MCF 10A (cell line): Measurements from ENCODE around the gene RBM20. TPM values are rescaled to one million over a fixed set of nuclear protein-coding genes. Genes with fewer than 3 reads are reported as not detected.

Source experiments
- BruUV-seq: library from RNA; stranded (reverse); fragments of 400-500 nt; replicated peaks from 2 replicates; lab custom pipeline; 2021; lab: Mats Ljungman, UMichigan
- CTCF ChIA-PET: fragments of 300-600 bp; sonication (Branson Sonifier 250); formaldehyde crosslinking; extraction: SDS; loops from one replicate; lab custom pipeline; 2021; ENCODE audit warnings: antibody characterized with exemption, inconsistent platforms; lab: Yijun Ruan, JAX
- POLR2A ChIA-PET: fragments of 300-600, 350-650 bp; sonication (Branson Sonifier 250); formaldehyde crosslinking; extraction: SDS; loops from one replicate; lab custom pipeline; 2020; ENCODE audit warnings: antibody characterized with exemption, inconsistent platforms; lab: Yijun Ruan, JAX
- DNase-seq: peaks from one replicate; pipeline ENCODE4 v3.0.0-alpha.2; 2018; ENCODE audit not compliant: unreplicated experiment
- H3K27ac Mint-ChIP-seq: one replicate; pipeline ENCODE4 v1.8.0; 2022; ENCODE audit warnings: mild to moderate bottlenecking, low read depth, mixed read lengths; ENCODE audit not compliant: unreplicated experiment
- H3K27me3 Mint-ChIP-seq: one replicate; pipeline ENCODE4 v1.8.0; 2022; ENCODE audit warnings: mixed read lengths; ENCODE audit not compliant: insufficient read depth, unreplicated experiment
- H3K36me3 Mint-ChIP-seq: one replicate; pipeline ENCODE4 v1.8.0; 2022; ENCODE audit warnings: mild to moderate bottlenecking, moderate library complexity, mixed read lengths; ENCODE audit not compliant: insufficient read depth, unreplicated experiment
- H3K4me1 Mint-ChIP-seq: one replicate; pipeline ENCODE4 v1.8.0; 2022; ENCODE audit warnings: mixed read lengths; ENCODE audit not compliant: insufficient read depth, unreplicated experiment
- H3K4me3 Mint-ChIP-seq: one replicate; pipeline ENCODE4 v1.8.0; 2022; ENCODE audit warnings: mild to moderate bottlenecking, moderate library complexity, mixed read lengths; ENCODE audit not compliant: unreplicated experiment
- H3K9me3 Mint-ChIP-seq: one replicate; pipeline ENCODE4 v1.8.0; 2022; ENCODE audit warnings: mixed read lengths; ENCODE audit not compliant: unreplicated experiment
- intact Hi-C: fragments of 100-400 bp; cut with micrococcal nuclease; formaldehyde crosslinking; loops from 2 replicates; pipeline ENCODE4 v1.14.1; 2022
- total RNA-seq: library from RNA; stranded (reverse); gene quantifications from 2 replicates; pipeline ENCODE4 v1.2.3, GENCODE V29; 2022
- TF ChIP-seq, protein P1 (sequence below): fragments of 200-600 bp; IDR thresholded peaks from one replicate; pipeline ENCODE4 v1.8.0; 2022; ENCODE audit warnings: antibody characterized with exemption, mild to moderate bottlenecking; ENCODE audit not compliant: unreplicated experiment

RBM20 gene
- total RNA-seq, 1 experiment from 2014 or later = not detected

DNA sequence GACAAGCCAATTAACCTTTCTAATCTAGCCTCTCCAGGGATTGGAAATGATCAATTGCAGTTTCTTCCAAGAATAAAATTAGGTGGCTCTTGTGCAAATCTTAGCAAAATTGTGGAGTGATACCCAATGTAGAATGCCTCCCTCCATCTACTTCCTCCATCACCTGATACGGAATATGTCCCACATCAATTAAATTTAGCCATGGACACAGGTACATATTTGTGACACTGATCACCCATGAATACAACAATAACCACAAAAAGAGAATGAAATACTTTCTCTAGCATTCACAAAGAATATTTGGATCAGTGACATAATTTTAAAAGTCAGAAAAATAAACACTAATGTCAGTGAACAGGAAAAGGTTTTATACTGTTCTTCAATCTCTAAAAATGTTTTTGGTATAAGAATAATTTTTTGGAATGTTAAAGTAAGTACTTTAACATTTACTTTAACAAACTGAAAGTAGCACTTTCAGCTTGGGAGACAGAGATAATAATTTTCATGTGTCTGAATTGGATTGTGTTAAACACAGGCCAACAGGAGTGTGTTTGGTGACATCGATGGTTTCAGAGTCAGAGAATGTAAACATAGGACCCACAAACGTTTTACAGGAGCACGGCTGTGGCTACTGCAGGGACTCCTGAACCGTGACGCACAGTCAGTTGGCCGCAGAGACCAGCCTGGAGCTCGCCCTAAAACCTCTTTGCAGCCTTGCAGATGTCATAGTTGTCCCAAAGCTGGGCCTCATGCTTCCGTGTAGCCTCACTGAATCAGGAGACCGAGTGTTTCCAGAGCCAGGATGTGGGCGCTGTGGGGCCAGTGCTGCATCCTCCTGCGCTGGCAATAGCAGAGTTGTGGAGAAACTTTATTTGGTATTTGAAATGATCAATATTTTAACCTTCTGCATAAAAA, 7.2 kb downstream of the RBM20 start:
- TF ChIP-seq, protein P1, sequence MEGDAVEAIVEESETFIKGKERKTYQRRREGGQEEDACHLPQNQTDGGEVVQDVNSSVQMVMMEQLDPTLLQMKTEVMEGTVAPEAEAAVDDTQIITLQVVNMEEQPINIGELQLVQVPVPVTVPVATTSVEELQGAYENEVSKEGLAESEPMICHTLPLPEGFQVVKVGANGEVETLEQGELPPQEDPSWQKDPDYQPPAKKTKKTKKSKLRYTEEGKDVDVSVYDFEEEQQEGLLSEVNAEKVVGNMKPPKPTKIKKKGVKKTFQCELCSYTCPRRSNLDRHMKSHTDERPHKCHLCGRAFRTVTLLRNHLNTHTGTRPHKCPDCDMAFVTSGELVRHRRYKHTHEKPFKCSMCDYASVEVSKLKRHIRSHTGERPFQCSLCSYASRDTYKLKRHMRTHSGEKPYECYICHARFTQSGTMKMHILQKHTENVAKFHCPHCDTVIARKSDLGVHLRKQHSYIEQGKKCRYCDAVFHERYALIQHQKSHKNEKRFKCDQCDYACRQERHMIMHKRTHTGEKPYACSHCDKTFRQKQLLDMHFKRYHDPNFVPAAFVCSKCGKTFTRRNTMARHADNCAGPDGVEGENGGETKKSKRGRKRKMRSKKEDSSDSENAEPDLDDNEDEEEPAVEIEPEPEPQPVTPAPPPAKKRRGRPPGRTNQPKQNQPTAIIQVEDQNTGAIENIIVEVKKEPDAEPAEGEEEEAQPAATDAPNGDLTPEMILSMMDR = no peak
- H3K4me1 Mint-ChIP-seq = peaks cover 5% of the 10 kb centered on the region
- ChIA-PET POLR2A (no interaction called here), CTCF (interaction anchor here (0.6 to 1.8 kb wide), 2 partner anchors 20 to 21 kb away, joined by 3 to 4 read pairs; no protein-coding TSS in a partner anchor)
- no TSS peak for BruUV-seq
- no peaks in the 10 kb centered on the region for H3K36me3 Mint-ChIP-seq
- no peak overlapping the region for H3K4me3 Mint-ChIP-seq
- intact Hi-C loops = no loop called here
- peaks cover 42% of the 10 kb centered on the region for H3K27me3 Mint-ChIP-seq
- H3K9me3 Mint-ChIP-seq = no peaks in the 10 kb centered on the region
- DNase-seq = no peak
- H3K27ac Mint-ChIP-seq = no peak overlapping the region

DNA sequence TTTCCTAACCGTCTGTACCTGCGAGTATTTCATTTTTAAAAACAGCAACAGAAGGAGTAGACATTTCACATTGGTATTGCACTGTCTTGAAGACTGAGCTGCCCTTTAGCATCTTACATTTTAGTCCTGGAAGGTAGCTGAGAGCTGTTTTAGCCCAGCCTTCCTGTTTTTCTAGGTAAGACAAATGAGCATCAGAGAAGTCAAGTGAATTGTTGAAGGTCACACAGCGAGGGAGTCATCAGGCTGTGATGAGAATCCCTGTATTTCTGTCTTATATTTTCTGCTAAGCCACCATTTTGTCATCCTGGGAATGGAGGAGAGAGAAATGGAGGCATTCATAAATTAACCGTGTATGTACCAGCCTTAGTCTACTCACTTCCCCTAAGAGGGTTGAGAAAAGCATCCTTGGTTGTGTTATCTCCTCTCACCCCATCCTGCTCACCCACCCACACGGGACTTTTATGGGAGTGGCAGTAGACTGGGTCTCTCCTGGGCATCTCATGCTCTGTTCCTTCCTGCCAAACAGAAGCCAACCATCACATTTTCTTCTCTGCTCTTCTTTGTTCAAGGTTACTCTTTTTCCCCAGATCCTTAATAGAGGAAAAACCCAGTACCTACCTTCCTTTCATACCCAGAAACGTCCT, 8.5 kb downstream of the RBM20 start:
- Mint-ChIP-seq H3K27ac (no peak overlapping the region), H3K4me3 (no peak overlapping the region), H3K4me1 (peaks cover 5% of the 10 kb centered on the region), H3K9me3 (no peaks in the 10 kb centered on the region), H3K36me3 (no peaks in the 10 kb centered on the region), H3K27me3 (peaks cover 42% of the 10 kb centered on the region)
- POLR2A ChIA-PET = interaction anchor here (0.7 to 1.2 kb wide), 2 partner anchors 20 to 49 kb away, joined by 5 read pairs; no protein-coding TSS in a partner anchor
- DNase-seq = no peak
- TF ChIP-seq, protein P1 = no peak
- intact Hi-C loops = no loop called here
- CTCF ChIA-PET = interaction anchor here (0.6 to 1.8 kb wide), 3 partner anchors 20 to 1790 kb away, joined by 3 to 4 read pairs (median 4); no protein-coding TSS in a partner anchor
- no TSS peak for BruUV-seq

DNA sequence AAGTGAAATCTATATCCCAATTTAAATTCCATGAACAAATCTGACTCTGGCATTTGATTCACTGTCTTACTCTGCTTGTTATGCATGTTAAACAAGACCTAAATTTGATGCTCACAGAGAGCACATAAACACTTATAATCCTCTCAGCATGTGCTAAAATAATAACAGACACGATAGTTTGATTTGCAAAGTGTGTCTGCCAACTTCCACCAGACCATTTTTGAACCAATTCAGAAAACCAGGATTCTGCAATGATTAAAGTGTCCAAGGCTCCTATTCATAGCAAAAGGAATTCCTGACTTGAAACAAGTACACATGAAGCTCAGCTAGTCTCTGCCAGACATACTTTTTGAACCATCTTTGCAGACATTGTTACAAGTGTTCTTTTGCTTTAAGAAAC, 11.2 kb downstream of the RBM20 start:
- CTCF ChIA-PET = interaction anchor here (0.5 to 1.3 kb wide), 5 partner anchors 15 to 53 kb away, joined by 3 to 5 read pairs (median 4); no protein-coding TSS in a partner anchor

More for the DNA sequence above, 11.2 kb downstream of the RBM20 start:
- Mint-ChIP-seq H3K27me3 (peaks cover 16% of the 10 kb centered on the region), H3K27ac (no peak overlapping the region), H3K4me1 (no peaks in the 10 kb centered on the region), H3K4me3 (no peak overlapping the region), H3K36me3 (no peaks in the 10 kb centered on the region), H3K9me3 (no peaks in the 10 kb centered on the region)
- no TSS peak for BruUV-seq
- intact Hi-C loops = no loop called here
- no peak for DNase-seq
- TF ChIP-seq, protein P1 = no peak
- POLR2A ChIA-PET = no interaction called here
